SK-N-SH (cell line): ENCODE results near the gene F2R. TPM values are rescaled to one million over a fixed set of nuclear protein-coding genes. Genes with fewer than 3 reads are reported as not detected.
"Not testable (repeated sequence)": the region's sequence is repeated elsewhere in the genome, so short reads cannot be mapped to it uniquely, and the experiment has no call there.

Experiments used
- CTCF ChIA-PET: fragments of 300-600, 350-600 bp; formaldehyde crosslinking; extraction: SDS; loops from one replicate; lab custom pipeline; 2021; lab: Yijun Ruan, JAX
- POLR2A ChIA-PET: fragments of 350-600 bp; sonication (Branson Sonifier 250); formaldehyde crosslinking; extraction: SDS; loops from one replicate; lab custom pipeline; 2020; ENCODE audit warnings: antibody characterized with exemption, inconsistent platforms; lab: Yijun Ruan, JAX
- DNase-seq: peaks from one replicate; pipeline ENCODE4 v3.0.0; 2012
- H2AFZ ChIP-seq: fragments of 200-600 bp; sonication (generic); 2 replicates; pipeline ENCODE4 v1.8.1; 2016; ENCODE audit warnings: antibody characterized with exemption, mild to moderate bottlenecking, low read depth
- H3F3A ChIP-seq: fragments of 200-600 bp; sonication (generic); replicated peaks from 2 replicates; pipeline ENCODE3; 2016; ENCODE audit warnings: antibody characterized with exemption, mild to moderate bottlenecking; ENCODE audit not compliant: insufficient read depth
- H3K27ac ChIP-seq, 2 experiments: fragments of 200-500 bp in 1 of 2; fragments of 200-600 bp in 1 of 2; sonication (Bioruptor generic) in 1 of 2; sonication (generic), shearing (Covaris generic) in 1 of 2; 2 replicates each; pipeline versions ENCODE4 v1.5.1 to v1.6.1; 2014 to 2016; ENCODE audit warnings: low read depth in 2 of 2, inconsistent platforms in 1 of 2, low read length in 1 of 2, mild to moderate bottlenecking in 1 of 2, mixed read lengths in 1 of 2
- H3K27me3 ChIP-seq: fragments of 200-600 bp; sonication (generic), shearing (Covaris generic); 2 replicates; pipeline ENCODE4 v1.6.1; 2016; ENCODE audit warnings: mixed run types; ENCODE audit not compliant: insufficient read depth
- H3K36me3 ChIP-seq, 2 experiments: fragments of 200-500 bp in 1 of 2; fragments of 200-600 bp in 1 of 2; sonication (Bioruptor generic) in 1 of 2; sonication (generic) in 1 of 2; replicated peaks in 1 of 2; 2 replicates each; pipeline versions ENCODE3 to v1.5.1; 2014 to 2016; ENCODE audit warnings: low read length in 1 of 2, mild to moderate bottlenecking in 1 of 2; ENCODE audit not compliant: insufficient read depth in 2 of 2, control insufficient read depth in 1 of 2
- H3K4me1 ChIP-seq, 2 experiments: fragments of 200-500 bp in 1 of 2; fragments of 200-600 bp in 1 of 2; sonication (Bioruptor generic) in 1 of 2; sonication (generic), shearing (Covaris generic) in 1 of 2; 2 replicates each; pipeline versions ENCODE4 v1.5.1 to v1.6.1; 2014 to 2016; ENCODE audit warnings: low read depth in 1 of 2, low read length in 1 of 2, mixed run types in 1 of 2; ENCODE audit not compliant: insufficient read depth in 2 of 2, control insufficient read depth in 1 of 2
- H3K4me2 ChIP-seq: fragments of 200-600 bp; sonication (generic), shearing (Covaris generic); 2 replicates; pipeline ENCODE4 v1.6.1; 2017; ENCODE audit warnings: mixed run types
- H3K4me3 ChIP-seq, 2 experiments: fragments of 200-500 bp in 1 of 2; fragments of 200-600 bp in 1 of 2; sonication (Bioruptor generic) in 1 of 2; sonication (generic), shearing (Covaris generic) in 1 of 2; 2 replicates each; pipeline versions ENCODE4 v1.5.1 to v1.8.1; 2014 to 2016; ENCODE audit warnings: low read depth in 2 of 2, inconsistent platforms in 1 of 2, low read length in 1 of 2, mild to moderate bottlenecking in 1 of 2, mixed read lengths in 1 of 2, moderate library complexity in 1 of 2
- H3K79me2 ChIP-seq: fragments of 200-600 bp; sonication (generic); 2 replicates; pipeline ENCODE4 v1.8.1; 2017; ENCODE audit warnings: mild to moderate bottlenecking; ENCODE audit not compliant: insufficient read depth
- H3K9ac ChIP-seq: fragments of 200-600 bp; sonication (generic); 2 replicates; pipeline ENCODE4 v1.6.1; 2017; ENCODE audit warnings: mixed run types
- H3K9me2 ChIP-seq: fragments of 200-600 bp; sonication (generic); 2 replicates; pipeline ENCODE4 v1.6.1; 2017; ENCODE audit warnings: mixed run types
- H3K9me3 ChIP-seq: fragments of 200-600 bp; sonication (generic); 2 replicates; pipeline ENCODE4 v1.6.1; 2017; ENCODE audit warnings: mixed run types, mild to moderate bottlenecking, moderate library complexity
- H4K20me1 ChIP-seq: fragments of 200-600 bp; sonication (generic); 2 replicates; pipeline ENCODE4 v1.6.1; 2017; ENCODE audit warnings: mild to moderate bottlenecking, mixed run types; ENCODE audit not compliant: insufficient read depth
- CHD2 ChIP-seq: fragments of 150-350 bp; IDR thresholded peaks from 2 replicates; pipeline ENCODE4 v1.6.1; 2018; ENCODE audit warnings: low read length; ENCODE audit not compliant: partially characterized antibody
- ELF1 ChIP-seq: IDR thresholded peaks from 2 replicates; pipeline ENCODE4 v1.4.0; 2012
- EZH2phosphoT487 ChIP-seq: fragments of 200-600 bp; sonication (generic); IDR thresholded peaks from 2 replicates; pipeline ENCODE4 v1.6.1; 2017; ENCODE audit warnings: low read depth, mixed run types, mild to moderate bottlenecking, antibody characterized with exemption, moderate library complexity, borderline replicate concordance
- FOSL2 ChIP-seq: IDR thresholded peaks from 2 replicates; pipeline ENCODE4 v1.4.0; 2012; ENCODE audit warnings: low read depth, mild to moderate bottlenecking, moderate library complexity, borderline replicate concordance
- FOXM1 ChIP-seq: IDR thresholded peaks from 2 replicates; pipeline ENCODE4 v1.4.0; 2012; ENCODE audit warnings: low read depth, mild to moderate bottlenecking
- GABPA ChIP-seq: IDR thresholded peaks from 2 replicates; pipeline ENCODE4 v1.4.0; 2012; ENCODE audit warnings: low read depth, mild to moderate bottlenecking
- JUND ChIP-seq: IDR thresholded peaks from 2 replicates; pipeline ENCODE4 v1.4.0; 2012
- MEF2A ChIP-seq: IDR thresholded peaks from 2 replicates; pipeline ENCODE4 v1.4.0; 2012; ENCODE audit warnings: low read depth, borderline replicate concordance
- NFIC ChIP-seq: IDR thresholded peaks from 2 replicates; pipeline ENCODE4 v1.4.0; 2012; ENCODE audit warnings: borderline replicate concordance
- POLR2AphosphoS5 ChIP-seq: IDR thresholded peaks from 2 replicates; pipeline ENCODE4 v1.6.1; 2012; ENCODE audit warnings: low read depth, low read length
- RXRA ChIP-seq: IDR thresholded peaks from 2 replicates; pipeline ENCODE4 v1.4.0; 2012; ENCODE audit warnings: low read depth, mild to moderate bottlenecking, borderline replicate concordance
- SMC3 ChIP-seq: IDR thresholded peaks from 2 replicates; pipeline ENCODE4 v1.6.1; 2012; ENCODE audit warnings: low read depth, low read length, improper control_type of control experiment
- TAF1 ChIP-seq: IDR thresholded peaks from 2 replicates; pipeline ENCODE4 v1.6.1; 2012; ENCODE audit warnings: low read depth, mild to moderate bottlenecking, low read length, moderate library complexity, borderline replicate concordance
- TCF12 ChIP-seq: IDR thresholded peaks from 2 replicates; pipeline ENCODE4 v1.4.0; 2012
- WGBS: methylation state at CpG from one replicate; pipeline ENCODE4 v1.1.6; 2017; ENCODE audit warnings: low lambda C conversion rate; 5-methylcytosine and 5-hydroxymethylcytosine counted together
- polyA plus RNA-seq, 3 experiments: library from polyadenylated mRNA; depleted of rRNA; stranded (reverse); fragments of >200 nt; gene quantifications; 2 replicates each; pipeline ENCODE4 v1.2.3, GENCODE V29; 2012
- TF ChIP-seq, protein P1 (sequence below): IDR thresholded peaks from 2 replicates; pipeline ENCODE4 v1.4.0; 2012; ENCODE audit warnings: low read depth

Gene F2R
- polyA plus RNA-seq, 1 of the 3 experiments (the other 2 are of a cell fraction), result 212 TPM

DNA sequence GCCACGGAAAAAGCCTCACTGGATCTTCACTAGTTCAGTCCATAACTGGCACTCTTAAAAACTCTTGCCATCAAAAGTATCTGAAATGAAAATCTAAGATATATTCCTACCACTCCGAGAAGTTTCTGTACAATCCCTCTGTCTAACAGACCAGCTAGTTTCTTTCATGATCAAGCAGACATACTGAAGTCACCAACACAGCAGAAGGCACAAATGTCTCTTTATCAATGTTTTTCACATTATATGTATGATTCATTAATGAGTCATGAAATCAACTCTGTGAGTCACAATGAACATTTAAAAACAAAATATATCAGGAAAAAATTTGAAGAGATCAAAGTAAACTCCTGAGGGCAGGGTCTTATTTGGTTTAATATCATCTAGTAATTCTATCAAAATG is 50.8 kb downstream of the F2R start:
- H3F3A ChIP-seq, result no peaks in the 10 kb centered on the region
- CTCF ChIA-PET, result interaction anchor here (0.5 kb wide), 1 partner anchor 669 kb away, joined by 3 read pairs; no protein-coding TSS in a partner anchor
- H4K20me1 ChIP-seq, result no peaks in the 10 kb centered on the region
- no peak for DNase-seq
- H2AFZ ChIP-seq, result no peak overlapping the region
- no peak overlapping the region for H3K9ac ChIP-seq
- H3K4me1 ChIP-seq, result no peaks in the 10 kb centered on the region
- TF ChIP-seq JUND (peak; percentile 76), GABPA (no peak), CHD2 (no peak), EZH2phosphoT487 (no peak), TAF1 (no peak), FOSL2 (peak; percentile 88), RXRA (no peak), MEF2A (no peak), SMC3 (no peak), TCF12 (peak; percentile 47), NFIC (peak; percentile 11; the same call in 1 of the 2 replicates), FOXM1 (no peak), POLR2AphosphoS5 (no peak), ELF1 (no peak)
- TF ChIP-seq, protein P1, sequence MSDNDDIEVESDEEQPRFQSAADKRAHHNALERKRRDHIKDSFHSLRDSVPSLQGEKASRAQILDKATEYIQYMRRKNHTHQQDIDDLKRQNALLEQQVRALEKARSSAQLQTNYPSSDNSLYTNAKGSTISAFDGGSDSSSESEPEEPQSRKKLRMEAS, result no peak
- TF ChIP-seq, all 33 proteins: peak for 4
- H3K36me3 ChIP-seq, result no peaks in the 10 kb centered on the region
- H3K27me3 ChIP-seq, result no peaks in the 10 kb centered on the region
- no peaks in the 10 kb centered on the region for H3K79me2 ChIP-seq
- POLR2A ChIA-PET, result no interaction called here
- H3K27ac ChIP-seq, result peak overlapping the region in 1 of 2 experiments; percentile 25; a peak in 1 of 4 replicates
- H3K4me2 ChIP-seq, result no peak overlapping the region
- peaks cover 16% of the 10 kb centered on the region; the same call in 1 of the 2 replicates for H3K9me3 ChIP-seq
- H3K9me2 ChIP-seq, result no peaks in the 10 kb centered on the region
- H3K4me3 ChIP-seq, result no peak overlapping the region
- 73% methylated on average over 2 of the region's 2 CpGs for WGBS

DNA sequence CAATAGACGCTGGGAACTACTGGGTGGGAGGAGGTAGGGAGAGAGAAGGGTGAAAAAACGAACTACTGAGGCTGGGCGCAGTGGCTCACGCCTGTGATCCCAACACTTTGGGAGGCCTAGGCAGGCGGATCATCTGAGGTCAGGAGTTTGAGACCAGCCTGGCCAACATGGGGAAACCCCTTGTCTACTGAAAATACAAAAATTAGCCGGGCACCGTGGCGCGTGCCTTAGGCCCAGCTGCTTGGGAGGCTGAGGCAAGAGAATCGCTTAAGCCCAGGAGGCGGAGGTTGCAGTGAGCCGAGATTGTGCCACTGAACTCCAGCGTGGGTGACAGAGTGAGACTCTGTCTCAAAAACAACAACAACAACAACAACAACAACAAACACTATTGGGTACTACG is 55.1 kb downstream of the F2R start:
- H3K4me2 ChIP-seq, H3K9me2 ChIP-seq, H3K27me3 ChIP-seq, H3K4me1 ChIP-seq, H3K79me2 ChIP-seq, POLR2A ChIA-PET, H3F3A ChIP-seq, H3K36me3 ChIP-seq, H3K4me3 ChIP-seq, H3K27ac ChIP-seq, H3K9me3 ChIP-seq, H2AFZ ChIP-seq, CTCF ChIA-PET, H4K20me1 ChIP-seq, H3K9ac ChIP-seq, DNase-seq: not testable (repeated sequence)
- 98% methylated on average over 14 of the region's 14 CpGs for WGBS
